ENCODE measurements around the gene MTERF1.

The MTERF1 gene

GRCh38 chr7:91837397-91838070, 43.0 kb downstream of the MTERF1 start:
- H3K27ac ChIP-seq, result no peak overlapping the region
- H3K4me3 ChIP-seq, result no peak overlapping the region

GRCh38 chr7:91835826-91836368, 44.6 kb downstream of the MTERF1 start:
- Histone ChIP-seq H3K27ac (no peak overlapping the region), H3K4me3 (no peak overlapping the region)

- H3K27ac ChIP-seq, result no peak overlapping the region
- no peak overlapping the region for H3K4me3 ChIP-seq
These were observed 45.2 kb downstream of the MTERF1 start for GRCh38 chr7:91835091-91835825.

- Histone ChIP-seq H3K4me3 (no peak overlapping the region), H3K27ac (no peak overlapping the region)
These were observed 47.9 kb downstream of the MTERF1 start for GRCh38 chr7:91832493-91833045.

- H3K4me3 ChIP-seq, result no peak overlapping the region
- no peak overlapping the region for H3K27ac ChIP-seq
These were observed 53.3 kb downstream of the MTERF1 start for GRCh38 chr7:91827169-91827568.

- Histone ChIP-seq H3K27ac (no peak overlapping the region), H3K4me3 (no peak overlapping the region)
These were observed 54.1 kb downstream of the MTERF1 start for GRCh38 chr7:91826377-91826776.

- Histone ChIP-seq H3K4me3 (no peak overlapping the region), H3K27ac (no peak overlapping the region)
These were observed 56.3 kb downstream of the MTERF1 start for GRCh38 chr7:91824201-91824600.
